AG09309 (cell line): ENCODE measurements around the gene AUNIP.
A peak's percentile ranks its signal among the peaks of the same experiment; 100 is the strongest.

Source experiments
- DNase-seq: peaks from one replicate; pipeline ENCODE4 v3.0.0-alpha.2; 2010; ENCODE audit warnings: low read depth
- H3K4me3 ChIP-seq: 2 replicates; pipeline ENCODE4 v1.5.1; 2011; ENCODE audit warnings: mild to moderate bottlenecking, low read depth, low read length, moderate library complexity; ENCODE audit not compliant: control insufficient read depth
- CTCF ChIP-seq: IDR thresholded peaks from 2 replicates; pipeline ENCODE4 v1.5.1; 2011; ENCODE audit warnings: mild to moderate bottlenecking, low read depth, low read length, inconsistent platforms; ENCODE audit not compliant: insufficient read depth, control insufficient read depth; ENCODE audit errors: missing control alignments

AUNIP gene

GRCh38 chr1:25861316-25862286 lies 2.3 kb upstream of the AUNIP start:
- no peak for DNase-seq
- no peak for TF ChIP-seq CTCF
- H3K4me3 ChIP-seq = no peak overlapping the region

GRCh38 chr1:25858494-25858893 lies 763 bp downstream of the AUNIP start:
- H3K4me3 ChIP-seq = peak overlapping the region; percentile 85
- no peak for DNase-seq
- TF ChIP-seq CTCF = no peak

GRCh38 chr1:25856856-25857255 lies 2.4 kb downstream of the AUNIP start:
- TF ChIP-seq CTCF = no peak
- no peak overlapping the region for H3K4me3 ChIP-seq
- DNase-seq = no peak

GRCh38 chr1:25854554-25854953 lies 4.7 kb downstream of the AUNIP start:
- no peak for DNase-seq
- H3K4me3 ChIP-seq = no peak overlapping the region
- TF ChIP-seq CTCF = no peak

- no peak for TF ChIP-seq CTCF
- no peak for DNase-seq
- H3K4me3 ChIP-seq = no peak overlapping the region
Observed at GRCh38 chr1:25848531-25848930, 10.7 kb downstream of the AUNIP start.

GRCh38 chr1:25847929-25848328 lies 11.3 kb downstream of the AUNIP start:
- DNase-seq = no peak
- TF ChIP-seq CTCF = no peak
- no peak overlapping the region for H3K4me3 ChIP-seq
